HG03196 (cell line): ENCODE data around the gene ELL2.
"Not testable (repeated sequence)": the region's sequence is repeated elsewhere in the genome, so short reads cannot be mapped to it uniquely, and the experiment has no call there.

Experiments
- ATAC-seq: cut with Tn5 transposase; IDR thresholded peaks from one replicate; pipeline ENCODE4 v1.9.1; 2021; ENCODE audit not compliant: unreplicated experiment

Gene ELL2

DNA sequence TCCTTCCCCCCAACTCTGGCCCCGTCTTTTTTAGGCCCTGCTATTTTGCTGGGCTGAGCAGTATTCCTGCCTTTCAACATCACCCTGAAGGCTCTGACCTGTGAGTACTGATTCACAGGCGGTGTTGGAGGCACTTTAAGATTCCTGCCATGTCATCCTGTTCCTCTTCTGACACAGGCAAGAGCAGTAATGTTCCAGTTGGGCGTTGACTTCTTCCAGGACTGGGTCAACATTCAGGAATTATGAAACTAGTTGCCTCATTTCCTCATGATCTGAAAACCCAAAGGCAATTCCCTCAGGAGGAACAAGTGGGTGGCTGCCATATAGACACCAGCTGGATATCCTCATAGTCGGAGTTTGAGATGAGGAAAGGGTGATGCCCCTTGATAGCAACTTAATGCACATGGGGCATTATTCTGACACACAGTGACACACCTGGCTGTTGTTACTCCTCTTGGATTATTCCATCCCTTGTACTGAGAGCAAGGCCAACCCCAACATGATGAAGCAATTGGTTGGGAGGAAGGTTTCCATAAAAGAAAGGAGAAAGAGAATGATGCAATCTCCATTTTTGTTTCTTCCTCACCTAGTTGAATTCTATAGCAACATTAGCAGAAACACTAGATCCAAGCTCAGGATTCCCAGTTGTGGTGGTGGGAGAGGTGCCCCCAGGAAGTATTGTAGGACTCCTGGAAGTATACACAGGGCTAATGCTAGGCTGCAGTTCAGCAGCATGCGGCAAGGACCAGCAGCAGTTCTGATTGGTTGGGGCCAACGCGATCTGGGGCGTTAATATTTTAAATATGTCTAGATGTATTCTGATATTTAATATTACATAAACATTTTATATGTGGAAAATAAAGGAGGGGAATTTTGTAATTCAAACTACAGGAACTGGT is 119.5 kb downstream of the ELL2 start:
- no peak for ATAC-seq

GRCh38 chr5:95840956-95841705 is 120.5 kb downstream of the ELL2 start:
- ATAC-seq = no peak

DNA sequence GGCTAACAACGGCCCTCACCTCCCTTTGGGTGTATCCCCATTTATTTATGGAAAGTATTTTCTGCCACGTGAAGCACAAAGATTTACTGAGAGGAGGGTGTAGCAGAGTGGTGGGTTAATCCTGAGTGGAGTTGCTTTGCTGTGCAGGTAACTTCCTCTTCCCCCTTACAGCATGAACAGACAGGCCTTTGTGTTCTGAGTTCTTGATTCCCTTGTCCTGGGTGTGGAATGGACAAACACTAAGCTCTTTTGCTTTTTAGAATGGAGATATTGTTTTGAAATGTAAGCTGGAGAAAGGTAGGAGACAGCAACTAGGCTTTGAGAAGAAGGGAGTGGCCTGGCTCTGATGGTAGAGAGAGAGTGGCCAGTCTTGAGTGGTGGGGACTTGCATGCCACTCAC is 122.0 kb downstream of the ELL2 start:
- ATAC-seq = no peak

DNA sequence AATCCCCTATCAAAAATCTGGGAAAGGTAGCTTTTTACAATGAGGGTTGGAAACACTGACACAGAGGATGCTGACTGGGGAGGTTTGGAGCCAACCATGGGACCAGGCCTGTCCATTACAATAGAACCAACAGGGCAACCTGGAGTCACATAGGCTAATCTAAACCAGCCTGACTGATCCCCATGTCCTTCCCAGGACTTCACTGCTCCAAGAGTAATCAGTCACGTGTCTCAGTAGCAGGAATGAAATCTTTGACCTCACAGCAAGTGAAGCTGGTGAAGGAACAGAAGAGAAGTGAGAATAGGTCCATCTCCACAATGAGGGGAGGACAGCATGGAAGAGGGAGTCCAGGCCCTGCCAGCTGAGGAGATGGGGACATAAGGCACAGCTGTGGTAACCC is 123.1 kb downstream of the ELL2 start:
- no peak for ATAC-seq

- ATAC-seq = no peak
Observed at GRCh38 chr5:95838001-95838520, 123.6 kb downstream of the ELL2 start.

DNA sequence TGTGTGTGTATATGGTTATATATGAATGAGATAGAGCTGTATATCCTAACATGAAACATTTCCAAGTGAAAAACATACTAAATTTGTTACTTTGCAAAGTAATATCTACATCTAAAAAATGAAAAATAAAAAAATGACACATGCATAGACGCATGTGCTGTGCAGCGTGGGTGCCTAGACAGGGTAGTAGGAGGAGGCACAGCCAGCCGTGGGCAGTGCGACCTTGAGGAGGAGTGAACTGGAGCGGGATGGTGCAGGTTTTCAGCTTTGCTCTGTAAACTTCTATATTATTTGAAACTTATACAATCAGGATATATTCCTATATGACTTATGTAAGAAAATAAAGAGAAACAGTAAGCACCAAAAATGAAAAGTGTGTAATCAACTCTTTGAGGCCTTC is 124.2 kb downstream of the ELL2 start:
- ATAC-seq = no peak

- not testable (repeated sequence) for ATAC-seq
Observed at GRCh38 chr5:95836971-95837370, 124.7 kb downstream of the ELL2 start.

DNA sequence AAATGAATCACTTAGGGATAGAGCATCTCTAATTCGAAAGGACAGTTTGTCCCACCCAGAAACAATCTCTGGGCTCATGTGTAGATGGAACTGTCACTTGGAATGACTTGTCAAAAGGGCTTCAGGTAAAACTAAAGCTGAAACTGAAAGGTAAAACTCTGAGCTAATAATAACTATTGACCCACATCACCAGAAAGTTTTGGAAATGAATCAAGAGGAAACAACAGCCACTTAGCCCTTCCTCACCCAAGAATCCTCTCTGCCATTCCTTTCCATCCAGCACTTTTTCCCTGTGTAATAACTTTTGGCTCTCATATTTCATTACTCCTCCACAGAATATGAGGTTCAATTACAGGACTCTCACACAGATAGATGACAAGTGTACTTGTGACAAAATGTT is 125.1 kb downstream of the ELL2 start:
- no peak for ATAC-seq

DNA sequence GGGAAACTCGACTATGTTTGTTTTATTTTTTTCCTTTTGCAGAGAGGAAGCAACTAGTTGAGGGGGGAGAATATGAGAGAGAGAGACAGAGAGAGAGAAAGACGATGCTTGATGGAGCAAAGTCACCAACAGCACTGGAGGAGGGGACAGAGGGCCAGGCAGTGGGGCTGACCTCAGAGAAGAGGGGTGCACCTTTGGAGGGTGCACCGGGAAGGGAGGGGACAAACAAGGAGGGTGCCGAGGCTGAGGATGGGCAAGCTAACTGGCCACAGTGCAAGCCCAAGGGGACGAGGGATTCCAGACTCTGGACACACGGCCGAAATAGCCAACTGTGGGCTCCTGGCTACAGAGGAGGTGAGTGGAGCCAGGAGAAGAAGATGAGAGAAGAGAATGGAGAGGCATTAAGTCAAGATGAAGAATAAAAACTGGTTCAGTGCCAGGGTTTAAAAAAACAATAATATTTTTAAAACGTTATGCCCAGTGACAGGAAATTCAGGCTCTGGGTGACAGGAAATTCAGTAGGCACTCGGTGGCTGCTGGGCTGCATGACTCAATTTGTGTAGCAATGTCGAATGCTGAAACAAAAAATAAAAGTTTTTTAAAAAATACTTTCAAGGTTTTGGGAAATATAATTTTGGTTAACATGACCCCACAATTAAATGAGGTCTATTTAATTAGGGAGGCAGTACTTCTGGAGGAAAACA is 125.8 kb downstream of the ELL2 start:
- no peak for ATAC-seq
